ENCODE data around the gene ZXDC.

The ZXDC gene

GRCh38 chr3:126418661-126419131, 57.0 kb downstream of the ZXDC start:
- Mint-ChIP-seq H3K27ac (no peak overlapping the region), H3K9me3 (no peaks in the 10 kb centered on the region), H3K4me3 (no peak overlapping the region), H3K36me3 (no peaks in the 10 kb centered on the region), H3K4me1 (peaks cover 8% of the 10 kb centered on the region)
- DNase-seq (ENCODE audit: low spot score in 2 of 2) (no peak), ATAC-seq (no peak)

GRCh38 chr3:126417981-126418530, 57.6 kb downstream of the ZXDC start:
- Mint-ChIP-seq H3K4me1 (peaks cover 8% of the 10 kb centered on the region), H3K9me3 (no peaks in the 10 kb centered on the region), H3K36me3 (no peaks in the 10 kb centered on the region), H3K27ac (no peak overlapping the region), H3K4me3 (no peak overlapping the region)
- DNase-seq (ENCODE audit: low spot score in 2 of 2): no peak
- ATAC-seq: no peak

DNA sequence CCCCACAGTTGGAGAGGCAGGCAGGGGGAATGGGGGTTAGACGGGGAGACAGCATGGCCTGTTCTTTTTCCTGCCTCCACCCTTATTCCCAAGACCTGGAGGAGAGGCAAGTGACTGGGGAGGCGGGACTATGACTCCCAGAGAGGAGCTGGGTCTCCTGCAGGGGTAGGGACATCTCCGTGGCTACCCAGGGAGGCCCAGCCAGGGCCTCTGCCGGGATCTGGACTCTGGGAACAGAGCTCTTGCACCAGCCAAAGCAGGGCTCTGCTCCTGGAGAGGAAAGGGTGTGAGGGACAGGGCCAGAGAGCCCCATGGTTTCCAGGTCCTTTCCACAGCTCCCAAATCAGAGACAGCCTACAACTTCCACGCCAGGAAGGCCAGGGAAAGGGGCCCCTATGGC, 58.2 kb downstream of the ZXDC start:
- Mint-ChIP-seq H3K36me3 (no peaks in the 10 kb centered on the region), H3K4me3 (no peak overlapping the region), H3K9me3 (no peaks in the 10 kb centered on the region), H3K4me1 (peaks cover 8% of the 10 kb centered on the region), H3K27ac (no peak overlapping the region)
- DNase-seq (ENCODE audit: low spot score in 2 of 2): no peak
- ATAC-seq: no peak

GRCh38 chr3:126416943-126417342, 58.7 kb downstream of the ZXDC start:
- Mint-ChIP-seq H3K4me1 (peaks cover 8% of the 10 kb centered on the region), H3K4me3 (no peak overlapping the region), H3K27ac (no peak overlapping the region), H3K9me3 (no peaks in the 10 kb centered on the region), H3K36me3 (no peaks in the 10 kb centered on the region)
- ATAC-seq: no peak
- DNase-seq (ENCODE audit: low spot score in 2 of 2): no peak

GRCh38 chr3:126415661-126416591, 59.8 kb downstream of the ZXDC start:
- Mint-ChIP-seq H3K4me3 (no peak overlapping the region), H3K36me3 (no peaks in the 10 kb centered on the region), H3K27ac (no peak overlapping the region), H3K4me1 (peaks cover 8% of the 10 kb centered on the region), H3K9me3 (no peaks in the 10 kb centered on the region)
- no peak for DNase-seq (ENCODE audit: low spot score in 2 of 2)
- ATAC-seq: no peak

- no peak overlapping the region for H3K4me3 Mint-ChIP-seq
- H3K27ac Mint-ChIP-seq: no peak overlapping the region
- H3K36me3 Mint-ChIP-seq: no peaks in the 10 kb centered on the region
- H3K4me1 Mint-ChIP-seq: peaks cover 2% of the 10 kb centered on the region
- DNase-seq (ENCODE audit: low spot score in 2 of 2): no peak
- H3K9me3 Mint-ChIP-seq: no peaks in the 10 kb centered on the region
- ATAC-seq: no peak
These were observed 60.6 kb downstream of the ZXDC start for GRCh38 chr3:126414961-126415660.

DNA sequence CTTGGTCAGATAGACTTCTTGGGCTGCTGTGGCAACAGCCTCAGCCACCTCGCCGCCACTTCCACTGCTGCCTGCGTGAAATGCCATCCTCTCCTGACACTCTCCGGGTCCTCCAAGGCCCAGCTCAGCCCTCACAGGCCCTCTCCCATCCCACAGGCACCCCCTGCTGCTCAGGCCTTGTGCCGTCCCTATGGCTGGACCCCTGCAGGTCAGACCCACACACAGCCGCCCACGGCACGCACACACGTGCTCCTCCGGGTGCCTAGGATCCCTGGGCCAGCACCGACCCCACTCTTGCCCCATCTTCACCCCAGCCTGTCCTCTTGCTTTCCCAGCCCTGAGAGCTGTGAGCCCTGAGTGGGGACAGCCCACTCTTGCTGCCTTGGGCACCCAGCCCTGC, 61.3 kb downstream of the ZXDC start:
- no peaks in the 10 kb centered on the region for H3K36me3 Mint-ChIP-seq
- no peak overlapping the region for H3K4me3 Mint-ChIP-seq
- DNase-seq (ENCODE audit: low spot score in 2 of 2) (no peak), ATAC-seq (peak; percentile 6)
- H3K4me1 Mint-ChIP-seq: no peaks in the 10 kb centered on the region
- H3K9me3 Mint-ChIP-seq: no peaks in the 10 kb centered on the region
- H3K27ac Mint-ChIP-seq: no peak overlapping the region

GRCh38 chr3:126413693-126414080, 62.0 kb downstream of the ZXDC start:
- Mint-ChIP-seq H3K9me3 (no peaks in the 10 kb centered on the region), H3K36me3 (no peaks in the 10 kb centered on the region), H3K27ac (no peak overlapping the region), H3K4me1 (no peaks in the 10 kb centered on the region), H3K4me3 (no peak overlapping the region)
- no peak for ATAC-seq
- DNase-seq (ENCODE audit: low spot score in 2 of 2): no peak

DNA sequence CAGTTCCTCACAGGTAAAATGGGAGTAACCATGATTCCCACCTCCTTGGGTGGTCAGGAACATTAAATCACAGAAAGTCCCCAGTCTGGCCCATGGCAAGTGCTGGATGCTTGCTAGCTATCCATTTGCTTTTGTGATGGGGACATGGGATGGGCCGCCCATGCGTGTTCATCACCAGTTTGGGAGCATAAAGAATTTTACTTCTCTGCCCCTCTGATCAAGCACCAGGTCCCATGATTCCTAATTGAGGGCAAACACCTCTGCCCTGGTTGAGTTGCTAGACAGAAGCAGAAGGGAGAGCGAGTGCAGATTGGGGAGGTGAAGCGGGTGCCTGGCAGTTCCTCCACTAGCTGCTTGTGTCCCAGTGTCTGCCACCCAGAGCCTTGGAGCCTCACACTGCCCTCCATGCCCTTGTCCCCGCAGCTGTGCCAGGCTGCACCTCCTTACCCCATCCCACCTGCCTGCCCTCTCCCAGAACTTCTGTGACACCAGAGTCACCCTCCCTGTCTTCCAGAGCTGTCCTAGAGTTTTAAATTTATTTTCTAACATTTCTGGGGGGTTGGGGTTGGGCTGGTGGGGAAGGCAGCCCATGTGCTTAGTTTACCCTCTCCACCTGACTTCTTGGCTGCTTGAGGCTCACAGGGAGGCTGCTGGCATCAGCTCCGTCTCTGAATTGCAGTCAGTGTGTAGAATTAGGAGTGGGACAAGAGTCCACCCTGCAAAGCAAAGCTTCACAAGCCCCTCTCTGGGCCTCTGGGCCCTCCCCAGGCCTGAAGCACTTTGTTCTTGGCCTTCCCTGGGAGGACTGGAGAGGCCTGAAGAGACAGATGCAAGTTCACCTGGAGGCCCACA, 62.6 kb downstream of the ZXDC start:
- no peaks in the 10 kb centered on the region for H3K4me1 Mint-ChIP-seq
- no peak overlapping the region for H3K4me3 Mint-ChIP-seq
- no peaks in the 10 kb centered on the region for H3K36me3 Mint-ChIP-seq
- H3K9me3 Mint-ChIP-seq: no peaks in the 10 kb centered on the region
- DNase-seq (ENCODE audit: low spot score in 2 of 2) (no peak), ATAC-seq (no peak)
- H3K27ac Mint-ChIP-seq: no peak overlapping the region

DNA sequence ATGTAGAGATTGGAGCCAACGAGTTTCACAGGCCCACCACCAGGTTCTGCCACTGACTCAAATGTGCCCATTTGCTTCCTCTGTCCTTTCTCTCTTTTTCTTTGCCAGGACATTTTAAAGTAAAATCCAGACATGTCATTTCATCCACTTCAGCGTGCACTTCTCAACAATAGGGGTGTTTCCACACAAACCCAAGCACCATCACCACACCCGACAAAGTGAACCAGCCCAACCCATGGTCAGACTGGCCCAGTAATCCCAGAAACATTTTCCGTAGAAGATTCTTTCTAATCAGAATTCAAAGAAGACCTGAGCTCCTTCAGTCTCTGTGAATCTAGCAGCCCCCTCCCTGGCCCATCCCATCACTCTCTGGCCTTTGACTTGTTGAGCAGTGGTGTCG, 67.6 kb downstream of the ZXDC start:
- ATAC-seq (no peak), DNase-seq (ENCODE audit: low spot score in 2 of 2) (no peak)
- H3K4me3 Mint-ChIP-seq: no peak overlapping the region
- no peaks in the 10 kb centered on the region for H3K9me3 Mint-ChIP-seq
- no peaks in the 10 kb centered on the region for H3K36me3 Mint-ChIP-seq
- H3K4me1 Mint-ChIP-seq: no peaks in the 10 kb centered on the region
- no peak overlapping the region for H3K27ac Mint-ChIP-seq

DNA sequence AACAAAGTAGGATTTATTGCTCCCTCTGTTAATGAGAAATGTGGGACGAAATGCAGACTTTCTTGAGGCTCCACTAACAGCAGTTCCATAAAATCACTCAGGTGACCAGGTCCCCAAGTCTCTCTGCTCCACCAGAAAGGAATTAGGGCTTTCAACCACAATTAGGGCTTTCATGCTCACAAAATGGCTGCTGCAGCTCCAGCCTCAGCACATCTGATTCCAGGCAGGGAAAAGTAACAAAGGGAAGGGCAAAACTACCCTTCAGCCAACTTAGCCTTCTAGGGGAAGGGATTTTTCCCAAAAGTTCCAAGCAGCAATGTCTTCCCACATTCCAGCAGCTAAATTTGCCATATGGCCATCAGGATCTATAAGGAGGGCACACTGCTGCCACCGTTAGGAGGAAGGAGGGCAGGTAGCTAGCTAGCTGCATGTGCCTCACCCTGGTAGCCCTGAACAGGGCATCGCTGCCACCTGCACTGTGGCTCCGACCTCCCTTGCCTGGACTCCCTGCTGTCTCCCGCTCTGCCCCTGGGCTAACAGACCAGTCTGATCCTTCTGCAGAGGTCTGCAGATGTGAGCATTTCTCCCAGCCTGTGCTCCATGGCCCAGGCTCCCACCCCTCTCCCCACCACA, 68.2 kb downstream of the ZXDC start:
- DNase-seq (ENCODE audit: low spot score in 2 of 2) (no peak), ATAC-seq (peak; percentile 31)
- no peak overlapping the region for H3K27ac Mint-ChIP-seq
- H3K9me3 Mint-ChIP-seq: no peaks in the 10 kb centered on the region
- no peaks in the 10 kb centered on the region for H3K4me1 Mint-ChIP-seq
- no peaks in the 10 kb centered on the region for H3K36me3 Mint-ChIP-seq
- no peak overlapping the region for H3K4me3 Mint-ChIP-seq

DNA sequence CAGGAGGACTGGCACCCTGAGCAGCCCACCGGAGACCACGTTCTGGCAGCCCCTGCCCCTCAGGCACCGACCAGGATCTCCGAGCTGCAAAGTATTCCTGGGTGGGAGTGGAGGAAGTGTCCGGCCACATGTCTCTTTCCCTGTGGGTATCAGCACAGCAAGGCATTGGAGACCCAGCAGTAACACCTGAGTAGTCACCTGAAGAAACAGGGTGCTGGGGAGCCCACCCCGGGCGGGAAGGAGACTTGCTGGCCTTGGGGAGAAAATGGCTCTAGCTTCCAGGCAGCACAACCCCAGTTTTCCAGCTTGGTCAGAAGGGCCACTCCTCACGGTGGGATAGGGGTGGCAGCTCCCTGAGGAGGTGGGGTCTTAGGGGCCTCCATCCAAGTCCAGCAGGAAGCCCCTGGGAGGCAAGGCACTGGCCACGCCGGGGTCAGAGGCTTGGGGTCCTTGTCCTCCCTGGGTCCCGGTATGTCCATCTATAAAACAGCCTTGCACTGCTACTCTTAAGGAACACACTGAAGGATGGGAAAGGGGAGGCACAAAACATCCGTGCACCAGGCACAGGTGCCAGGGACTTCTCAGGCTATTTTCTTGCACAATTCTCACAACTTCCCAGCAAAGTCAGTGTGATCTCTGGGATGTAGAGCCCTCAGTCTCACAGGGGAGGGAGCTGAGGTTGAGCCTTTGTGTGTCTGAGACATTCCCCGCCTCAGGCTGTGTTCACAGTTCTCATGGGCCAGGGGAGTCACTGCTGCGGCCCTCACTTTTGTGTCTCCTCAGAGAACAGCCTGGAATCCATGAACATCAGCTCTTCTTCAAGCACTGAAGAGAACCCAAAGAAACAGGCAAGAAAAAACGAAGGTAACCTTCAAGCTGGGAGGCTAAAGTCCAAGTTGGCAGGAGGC, 69.0 kb downstream of the ZXDC start:
- no peaks in the 10 kb centered on the region for H3K4me1 Mint-ChIP-seq
- H3K4me3 Mint-ChIP-seq: no peak overlapping the region
- no peaks in the 10 kb centered on the region for H3K36me3 Mint-ChIP-seq
- DNase-seq (ENCODE audit: low spot score in 2 of 2): no peak
- no peaks in the 10 kb centered on the region for H3K9me3 Mint-ChIP-seq
- no peak for ATAC-seq
- no peak overlapping the region for H3K27ac Mint-ChIP-seq

GRCh38 chr3:126402666-126403302, 72.9 kb downstream of the ZXDC start:
- no peak for ATAC-seq
- Mint-ChIP-seq H3K9me3 (no peaks in the 10 kb centered on the region), H3K4me3 (no peak overlapping the region), H3K4me1 (no peaks in the 10 kb centered on the region), H3K36me3 (no peaks in the 10 kb centered on the region), H3K27ac (no peak overlapping the region)
- DNase-seq (ENCODE audit: low spot score in 2 of 2): no peak
